ENCODE data around the gene COL6A1.

Gene COL6A1

GRCh38 chr21:46009951-46010705, 28.6 kb downstream of the COL6A1 start:
- DNase-seq, result no peak
- Histone ChIP-seq H3K36me3 (replicated peaks) (peaks cover under 1% of the 10 kb centered on the region), H3K27me3 (replicated peaks) (no peaks in the 10 kb centered on the region), H3K4me3 (ENCODE audit: low read depth, low read length) (no peak overlapping the region), H3K27ac (no peak overlapping the region)
- TF ChIP-seq, protein P1, sequence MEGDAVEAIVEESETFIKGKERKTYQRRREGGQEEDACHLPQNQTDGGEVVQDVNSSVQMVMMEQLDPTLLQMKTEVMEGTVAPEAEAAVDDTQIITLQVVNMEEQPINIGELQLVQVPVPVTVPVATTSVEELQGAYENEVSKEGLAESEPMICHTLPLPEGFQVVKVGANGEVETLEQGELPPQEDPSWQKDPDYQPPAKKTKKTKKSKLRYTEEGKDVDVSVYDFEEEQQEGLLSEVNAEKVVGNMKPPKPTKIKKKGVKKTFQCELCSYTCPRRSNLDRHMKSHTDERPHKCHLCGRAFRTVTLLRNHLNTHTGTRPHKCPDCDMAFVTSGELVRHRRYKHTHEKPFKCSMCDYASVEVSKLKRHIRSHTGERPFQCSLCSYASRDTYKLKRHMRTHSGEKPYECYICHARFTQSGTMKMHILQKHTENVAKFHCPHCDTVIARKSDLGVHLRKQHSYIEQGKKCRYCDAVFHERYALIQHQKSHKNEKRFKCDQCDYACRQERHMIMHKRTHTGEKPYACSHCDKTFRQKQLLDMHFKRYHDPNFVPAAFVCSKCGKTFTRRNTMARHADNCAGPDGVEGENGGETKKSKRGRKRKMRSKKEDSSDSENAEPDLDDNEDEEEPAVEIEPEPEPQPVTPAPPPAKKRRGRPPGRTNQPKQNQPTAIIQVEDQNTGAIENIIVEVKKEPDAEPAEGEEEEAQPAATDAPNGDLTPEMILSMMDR (IDR thresholded peaks at IDR 0.05; ENCODE audit: low read depth, low read length, missing control alignments), result no peak
- in situ Hi-C loops (cut with HindIII; ENCODE audit: low pct_ligation_motif_present, low sequenced_read_pairs), result no loop called here

- DNase-seq, result no peak
- Histone ChIP-seq H3K4me3 (ENCODE audit: low read depth, low read length) (no peak overlapping the region), H3K27me3 (replicated peaks) (no peaks in the 10 kb centered on the region), H3K27ac (no peak overlapping the region), H3K36me3 (replicated peaks) (no peaks in the 10 kb centered on the region)
- in situ Hi-C loops (cut with HindIII; ENCODE audit: low pct_ligation_motif_present, low sequenced_read_pairs), result no loop called here
- TF ChIP-seq, protein P1 (IDR thresholded peaks at IDR 0.05; ENCODE audit: low read depth, low read length, missing control alignments), result no peak
These were observed 29.8 kb downstream of the COL6A1 start for GRCh38 chr21:46011267-46011967.

DNA sequence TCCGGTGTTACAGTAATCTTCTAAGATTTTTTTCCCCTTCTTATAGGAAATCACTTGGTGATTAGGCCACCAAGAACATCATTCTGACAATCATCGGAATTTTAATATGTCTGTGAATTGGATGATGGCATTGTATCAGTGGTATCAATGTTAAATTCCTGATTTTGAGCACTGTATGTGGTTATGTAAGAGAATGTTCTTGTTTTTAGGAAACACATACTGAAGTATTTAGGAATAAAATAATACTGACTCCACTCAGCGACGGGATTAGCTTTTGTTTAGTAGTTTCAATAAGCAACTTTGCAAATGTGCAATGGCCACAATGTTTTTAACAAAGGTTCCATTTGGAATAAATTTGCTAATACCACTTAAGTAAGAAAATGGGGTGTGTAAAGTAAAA, 30.6 kb downstream of the COL6A1 start:
- Histone ChIP-seq H3K36me3 (replicated peaks) (no peaks in the 10 kb centered on the region), H3K27me3 (replicated peaks) (no peaks in the 10 kb centered on the region), H3K4me3 (ENCODE audit: low read depth, low read length) (no peak overlapping the region), H3K27ac (no peak overlapping the region)
- DNase-seq, result no peak
- in situ Hi-C loops (cut with HindIII; ENCODE audit: low pct_ligation_motif_present, low sequenced_read_pairs), result no loop called here
- TF ChIP-seq, protein P1 (IDR thresholded peaks at IDR 0.05; ENCODE audit: low read depth, low read length, missing control alignments), result no peak

- Histone ChIP-seq H3K36me3 (replicated peaks) (no peaks in the 10 kb centered on the region), H3K27ac (no peak overlapping the region), H3K4me3 (ENCODE audit: low read depth, low read length) (no peak overlapping the region), H3K27me3 (replicated peaks) (no peaks in the 10 kb centered on the region)
- DNase-seq, result no peak
- TF ChIP-seq, protein P1 (IDR thresholded peaks at IDR 0.05; ENCODE audit: low read depth, low read length, missing control alignments), result no peak
- in situ Hi-C loops (cut with HindIII; ENCODE audit: low pct_ligation_motif_present, low sequenced_read_pairs), result no loop called here
These were observed 33.3 kb downstream of the COL6A1 start for GRCh38 chr21:46014828-46015227.

DNA sequence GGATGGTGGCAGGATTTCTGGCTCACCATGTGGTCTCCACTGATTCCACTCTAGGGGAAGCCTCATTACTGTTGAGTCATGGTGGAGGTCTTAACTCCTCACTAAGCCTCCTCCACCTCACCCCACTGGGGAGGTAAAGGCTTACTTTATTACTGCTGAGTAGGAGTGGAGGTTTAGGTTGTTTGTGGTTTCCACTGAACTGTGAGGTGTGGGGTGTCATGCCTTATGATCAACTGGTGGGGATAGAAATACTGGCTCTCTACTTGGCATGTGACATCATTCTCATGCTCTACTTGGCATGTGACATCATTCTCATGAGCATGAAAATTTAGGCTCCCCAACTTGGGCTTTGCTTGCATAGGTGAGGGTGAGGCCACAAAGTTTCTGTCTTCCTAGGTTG, 35.6 kb downstream of the COL6A1 start:
- no peaks in the 10 kb centered on the region for H3K36me3 ChIP-seq (replicated peaks)
- no peak overlapping the region for H3K4me3 ChIP-seq (ENCODE audit: low read depth, low read length)
- no peak overlapping the region for H3K27ac ChIP-seq
- DNase-seq, result no peak
- TF ChIP-seq, protein P1 (IDR thresholded peaks at IDR 0.05; ENCODE audit: low read depth, low read length, missing control alignments), result no peak
- no peaks in the 10 kb centered on the region for H3K27me3 ChIP-seq (replicated peaks)
- in situ Hi-C loops (cut with HindIII; ENCODE audit: low pct_ligation_motif_present, low sequenced_read_pairs), result no loop called here

Measured in brain microvascular endothelial cell (primary cell).